ENCODE results near the gene MFSD2B.

DNA sequence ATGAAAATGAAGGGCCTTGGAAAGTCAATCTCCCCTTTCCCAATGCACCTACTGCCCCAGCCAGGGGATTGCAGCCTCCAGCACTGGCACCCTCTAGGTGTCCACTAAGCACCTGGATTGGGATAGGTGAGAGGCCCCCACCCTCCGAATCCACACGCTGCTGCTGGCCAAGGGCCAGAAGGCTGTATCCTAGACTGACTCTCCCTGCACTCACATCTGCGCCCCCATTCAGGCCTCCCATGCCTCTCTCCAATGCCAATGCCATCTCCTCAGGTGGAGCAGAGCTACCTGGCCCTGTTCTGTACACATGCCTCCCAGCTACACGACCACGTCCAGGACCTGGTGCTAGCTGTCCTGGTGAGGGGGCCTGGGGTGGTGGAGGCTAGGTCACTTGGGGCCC is 9.8 kb downstream of the MFSD2B start:
- TF ChIP-seq EP300 (IDR thresholded peaks at IDR 0.05) (no peak), POLR2AphosphoS5 (IDR thresholded peaks at IDR 0.05) (no peak)
- TF ChIP-seq, protein P1, sequence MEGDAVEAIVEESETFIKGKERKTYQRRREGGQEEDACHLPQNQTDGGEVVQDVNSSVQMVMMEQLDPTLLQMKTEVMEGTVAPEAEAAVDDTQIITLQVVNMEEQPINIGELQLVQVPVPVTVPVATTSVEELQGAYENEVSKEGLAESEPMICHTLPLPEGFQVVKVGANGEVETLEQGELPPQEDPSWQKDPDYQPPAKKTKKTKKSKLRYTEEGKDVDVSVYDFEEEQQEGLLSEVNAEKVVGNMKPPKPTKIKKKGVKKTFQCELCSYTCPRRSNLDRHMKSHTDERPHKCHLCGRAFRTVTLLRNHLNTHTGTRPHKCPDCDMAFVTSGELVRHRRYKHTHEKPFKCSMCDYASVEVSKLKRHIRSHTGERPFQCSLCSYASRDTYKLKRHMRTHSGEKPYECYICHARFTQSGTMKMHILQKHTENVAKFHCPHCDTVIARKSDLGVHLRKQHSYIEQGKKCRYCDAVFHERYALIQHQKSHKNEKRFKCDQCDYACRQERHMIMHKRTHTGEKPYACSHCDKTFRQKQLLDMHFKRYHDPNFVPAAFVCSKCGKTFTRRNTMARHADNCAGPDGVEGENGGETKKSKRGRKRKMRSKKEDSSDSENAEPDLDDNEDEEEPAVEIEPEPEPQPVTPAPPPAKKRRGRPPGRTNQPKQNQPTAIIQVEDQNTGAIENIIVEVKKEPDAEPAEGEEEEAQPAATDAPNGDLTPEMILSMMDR (IDR thresholded peaks at IDR 0.05) = no peak
